GM12878 (cell line): ENCODE results near the gene PTPRM. TPM values are rescaled to one million over a fixed set of nuclear protein-coding genes. Genes with fewer than 3 reads are reported as not detected.

Source experiments
- ATAC-seq: fragments of 200-7000 bp; cut with Tn5 transposase; 3 replicates; pipeline ENCODE4 v1.9.1; 2020; ENCODE audit warnings: mild to moderate bottlenecking, moderate library complexity
- BruUV-seq: library from RNA; stranded (reverse); fragments of 400-500 nt; replicated peaks from 2 replicates; lab custom pipeline; 2021; lab: Mats Ljungman, UMichigan
- CTCF ChIA-PET: fragments of 300-600 bp; sonication (Branson Sonifier 250); formaldehyde crosslinking; extraction: SDS; loops from one replicate; lab custom pipeline; 2021; ENCODE audit warnings: inconsistent platforms; lab: Yijun Ruan, JAX
- POLR2A ChIA-PET: fragments of 350-600 bp; formaldehyde crosslinking; extraction: SDS; loops from one replicate; lab custom pipeline; 2021; ENCODE audit warnings: inconsistent platforms; lab: Charles Lee
- RAD21 ChIA-PET: fragments of 300-600 bp; sonication (Branson Sonifier 250); formaldehyde crosslinking; loops from one replicate; lab custom pipeline; 2023; ENCODE audit warnings: antibody characterized with exemption; ENCODE audit not compliant: unreplicated experiment; lab: Charles Lee
- SMC1A ChIA-PET: fragments of 300-600 bp; sonication (Branson Sonifier 250); formaldehyde crosslinking; loops from one replicate; lab custom pipeline; 2023; ENCODE audit not compliant: unreplicated experiment, uncharacterized antibody; lab: Charles Lee
- DNase-seq: peaks from one replicate; pipeline ENCODE4 v3.0.0-alpha.2; 2011; ENCODE audit warnings: low read depth, low spot score
- FAIRE-seq: peaks from 3 replicates; lab custom pipeline; 2011; peaks lifted over from hg19 to GRCh38; lab: Jason Lieb, UNC
- H2AFZ ChIP-seq: 2 replicates; pipeline ENCODE4 v1.6.0; 2011; ENCODE audit warnings: low read depth, low read length, control low read depth; ENCODE audit not compliant: control insufficient read depth
- H3K27ac ChIP-seq: 2 replicates; pipeline ENCODE4 v1.5.1; 2011; ENCODE audit warnings: control low read depth; ENCODE audit not compliant: control insufficient read depth, insufficient read depth
- H3K27me3 ChIP-seq, 2 experiments: replicated peaks in 1 of 2; 2 replicates each; pipeline versions ENCODE4 v1.6.0 to v1.6.1; 2011; ENCODE audit warnings: low read length in 1 of 2; ENCODE audit not compliant: control insufficient read depth in 2 of 2, insufficient read depth in 2 of 2
- H3K36me3 ChIP-seq, 2 experiments: 2 replicates each; pipeline ENCODE4 v1.5.1; 2011; ENCODE audit warnings: low read length in 1 of 2; ENCODE audit not compliant: control insufficient read depth in 2 of 2, insufficient read depth in 2 of 2
- H3K4me1 ChIP-seq: 2 replicates; pipeline ENCODE4 v1.6.1; 2011; ENCODE audit warnings: mild to moderate bottlenecking, low read length, moderate library complexity, mixed read lengths; ENCODE audit not compliant: control insufficient read depth, insufficient read depth
- H3K4me2 ChIP-seq: 2 replicates; pipeline ENCODE4 v1.6.0; 2011; ENCODE audit warnings: control low read depth; ENCODE audit not compliant: control insufficient read depth, insufficient read depth
- H3K4me3 ChIP-seq: fragments of 200-600 bp; sonication (generic); 2 replicates; pipeline ENCODE4 v1.5.1; 2016
- H3K79me2 ChIP-seq: 2 replicates; pipeline ENCODE4 v1.6.0; 2011; ENCODE audit warnings: low read length; ENCODE audit not compliant: control insufficient read depth, insufficient read depth
- H3K9ac ChIP-seq: 2 replicates; pipeline ENCODE4 v1.8.0; 2011; ENCODE audit warnings: low read length, control low read depth, mixed read lengths; ENCODE audit not compliant: control insufficient read depth, insufficient read depth
- H3K9me3 ChIP-seq: replicated peaks from 3 replicates; pipeline ENCODE4 v1.5.1; 2011; ENCODE audit warnings: mild to moderate bottlenecking, low read length; ENCODE audit not compliant: control insufficient read depth, insufficient read depth
- H4K20me1 ChIP-seq: 2 replicates; pipeline ENCODE4 v1.6.0; 2011; ENCODE audit not compliant: control insufficient read depth, insufficient read depth
- FOS ChIP-seq: IDR thresholded peaks from 3 replicates; pipeline ENCODE4 v1.6.1; 2011; ENCODE audit warnings: borderline replicate concordance; ENCODE audit not compliant: insufficient read length; ENCODE audit errors: extremely low read depth
- KLF5 ChIP-seq: fragments of 450-650 bp; IDR thresholded peaks from 2 replicates; pipeline ENCODE4 v1.6.1; 2014; ENCODE audit warnings: mild to moderate bottlenecking; ENCODE audit not compliant: partially characterized antibody
- MTA3 ChIP-seq: IDR thresholded peaks from 2 replicates; pipeline ENCODE4 v1.6.1; 2012; ENCODE audit warnings: low read length, inconsistent platforms, borderline replicate concordance
- MYB ChIP-seq: fragments of 150-350 bp; IDR thresholded peaks from 2 replicates; pipeline ENCODE4 v1.6.1; 2014; ENCODE audit warnings: mild to moderate bottlenecking, low read depth, low read length, borderline replicate concordance
- NFYB ChIP-seq: IDR thresholded peaks from 2 replicates; pipeline ENCODE4 v1.6.1; 2011; ENCODE audit warnings: low read depth, mild to moderate bottlenecking, low read length, improper control_type of control experiment, moderate library complexity; ENCODE audit not compliant: insufficient read depth
- NR2C1 ChIP-seq: fragments of 450-650 bp; IDR thresholded peaks from 2 replicates; pipeline ENCODE4 v1.6.1; 2017; ENCODE audit warnings: antibody characterized with exemption, mild to moderate bottlenecking, moderate library complexity
- RUNX3 ChIP-seq: IDR thresholded peaks from 2 replicates; pipeline ENCODE4 v1.6.1; 2012; ENCODE audit warnings: low read length, inconsistent platforms
- TCF12 ChIP-seq: IDR thresholded peaks from 2 replicates; pipeline ENCODE4 v1.6.1; 2011; ENCODE audit warnings: low read depth, mild to moderate bottlenecking, low read length
- TCF7 ChIP-seq: IDR thresholded peaks from 2 replicates; pipeline ENCODE4 v1.6.1; 2014; ENCODE audit warnings: antibody characterized with exemption, borderline replicate concordance
- WGBS: methylation state at CpG from one replicate; pipeline ENCODE4 v1.1.6; 2016; ENCODE audit warnings: low lambda C conversion rate; ENCODE audit not compliant: insufficient replicate concordance, insufficient coverage; ENCODE audit errors: missing lambda C conversion rate; 5-methylcytosine and 5-hydroxymethylcytosine counted together
- in situ Hi-C: fragments of 300-500 bp; cut with MboI; formaldehyde crosslinking; loops from 9 replicates; pipeline ENCODE4 v1.14.3; 2018; ENCODE audit warnings: mixed read lengths
- intact Hi-C: fragments of 100-400 bp; cut with micrococcal nuclease; formaldehyde crosslinking; loops from one replicate; pipeline ENCODE4 v1.14.2; 2022; ENCODE audit not compliant: unreplicated experiment
- polyA plus RNA-seq, 11 experiments: library from polyadenylated mRNA; depleted of rRNA in 4 of 11; unstranded in 6 of 11; stranded (reverse) in 5 of 11; fragments of >200 nt; fragmentation: Nextera tagmentation in 4 of 11; fragmentation: Illumina TruSeq in 1 of 11; extraction: Ambion mirVana in 4 of 11; extraction: Trizol in 1 of 11; gene quantifications; 1 replicate in 1 of 11; 2 replicates in 10 of 11; pipeline versions ENCODE4 v1.2.1 to v1.2.3, GENCODE V29; 2011 to 2016; ENCODE audit warnings: inconsistent platforms in 2 of 11, missing spikeins in 2 of 11, low read depth in 1 of 11
- total RNA-seq, 4 experiments: library from RNA; depleted of rRNA in 3 of 4; stranded (reverse); fragments of >200 nt in 3 of 4; fragmentation: Illumina TruSeq in 1 of 4; extraction: Trizol in 1 of 4; gene quantifications; 2 replicates each; pipeline versions ENCODE4 v1.2.1 to v1.2.3, GENCODE V29; 2013 to 2021
- TF ChIP-seq, protein P1 (sequence below): IDR thresholded peaks from 2 replicates; pipeline ENCODE4 v1.6.1; 2012; ENCODE audit warnings: low read depth, low read length, improper control_type of control experiment
- TF ChIP-seq, protein P2 (sequence below): IDR thresholded peaks from 2 replicates; pipeline ENCODE4 v1.6.1; 2012; ENCODE audit warnings: low read depth, low read length, improper control_type of control experiment

PTPRM gene
- total and polyA plus RNA-seq, 10 of the 15 experiments (the other 5 are each of a cell fraction or from before 2014, with no cell fraction given) = 0.07 to 22.6 (median 0.60) TPM

DNA sequence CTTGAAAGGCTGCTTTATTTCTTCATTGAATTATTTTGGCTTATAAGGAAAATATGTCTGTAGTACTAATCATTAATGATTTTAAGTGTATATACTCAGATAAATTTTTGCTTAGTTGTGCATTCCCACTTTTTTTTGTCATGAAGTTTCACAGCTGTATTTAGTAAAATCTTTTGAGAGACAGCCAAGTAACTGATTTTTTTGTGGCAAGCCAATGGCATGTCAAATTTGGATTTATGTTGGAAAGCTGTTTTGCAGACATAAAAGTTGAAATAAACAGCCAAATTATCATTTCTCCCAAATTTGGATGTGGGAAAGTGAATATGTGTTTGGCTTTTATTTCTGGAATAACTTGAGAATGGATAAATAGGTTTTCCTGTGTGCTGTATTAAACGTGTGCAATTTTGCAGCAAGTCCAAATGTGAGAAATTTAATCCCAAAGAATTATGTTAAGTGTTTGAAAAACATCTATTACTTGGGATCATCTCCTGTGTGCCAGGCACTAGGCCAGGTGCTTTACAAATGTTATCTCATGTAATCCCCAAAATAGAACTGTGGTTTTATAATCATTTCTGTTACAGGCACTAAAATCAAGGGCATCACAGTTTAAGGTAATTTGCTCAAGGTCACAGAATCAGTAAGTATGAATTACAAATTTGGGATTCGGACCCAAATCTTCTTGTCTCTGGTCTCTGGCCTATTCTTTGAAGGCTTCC is 160.4 kb downstream of the PTPRM start:
- ChIA-PET POLR2A (no interaction called here), CTCF (no interaction called here), SMC1A (no interaction called here), RAD21 (no interaction called here)
- DNase-seq (no peak), FAIRE-seq (no peak), ATAC-seq (no peak)
- no peaks in the 10 kb centered on the region for H3K36me3 ChIP-seq
- intact Hi-C loops = no loop called here
- H3K4me1 ChIP-seq = no peaks in the 10 kb centered on the region
- BruUV-seq = no TSS peak
- no peak overlapping the region for H3K4me3 ChIP-seq
- in situ Hi-C loops = no loop called here
- H3K9ac ChIP-seq = no peak overlapping the region
- H4K20me1 ChIP-seq = no peaks in the 10 kb centered on the region
- 6% methylated on average over 2 of the region's 2 CpGs for WGBS
- H2AFZ ChIP-seq = no peak overlapping the region
- no peak overlapping the region for H3K4me2 ChIP-seq
- TF ChIP-seq NR2C1 (no peak), RUNX3 (no peak), NFYB (no peak), MTA3 (no peak), TCF7 (no peak), KLF5 (no peak), MYB (no peak), FOS (no peak), TCF12 (no peak)
- TF ChIP-seq, protein P1, sequence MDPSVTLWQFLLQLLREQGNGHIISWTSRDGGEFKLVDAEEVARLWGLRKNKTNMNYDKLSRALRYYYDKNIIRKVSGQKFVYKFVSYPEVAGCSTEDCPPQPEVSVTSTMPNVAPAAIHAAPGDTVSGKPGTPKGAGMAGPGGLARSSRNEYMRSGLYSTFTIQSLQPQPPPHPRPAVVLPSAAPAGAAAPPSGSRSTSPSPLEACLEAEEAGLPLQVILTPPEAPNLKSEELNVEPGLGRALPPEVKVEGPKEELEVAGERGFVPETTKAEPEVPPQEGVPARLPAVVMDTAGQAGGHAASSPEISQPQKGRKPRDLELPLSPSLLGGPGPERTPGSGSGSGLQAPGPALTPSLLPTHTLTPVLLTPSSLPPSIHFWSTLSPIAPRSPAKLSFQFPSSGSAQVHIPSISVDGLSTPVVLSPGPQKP = no peak
- TF ChIP-seq, protein P2, sequence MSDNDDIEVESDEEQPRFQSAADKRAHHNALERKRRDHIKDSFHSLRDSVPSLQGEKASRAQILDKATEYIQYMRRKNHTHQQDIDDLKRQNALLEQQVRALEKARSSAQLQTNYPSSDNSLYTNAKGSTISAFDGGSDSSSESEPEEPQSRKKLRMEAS = no peak
- TF ChIP-seq, all 136 proteins: peak for 0
- Histone ChIP-seq H3K9me3 (no peaks in the 10 kb centered on the region; the same call in 2 of the 3 replicates), H3K27ac (no peak overlapping the region), H3K79me2 (no peaks in the 10 kb centered on the region), H3K27me3 (no peaks in the 10 kb centered on the region)
